ENCODE measurements around the gene ACAT2.
"Not testable (repeated sequence)": the region's sequence is repeated elsewhere in the genome, so short reads cannot be mapped to it uniquely, and the experiment has no call there.

Gene ACAT2

GRCh38 chr6:159729598-159730331, 32.1 kb upstream of the ACAT2 start:
- in situ Hi-C loops (cut with MboI; ENCODE audit: low sequenced_read_pairs) = no loop called here

GRCh38 chr6:159730332-159730676, 31.5 kb upstream of the ACAT2 start:
- in situ Hi-C loops (cut with MboI; ENCODE audit: low sequenced_read_pairs) = no loop called here

- in situ Hi-C loops (cut with MboI; ENCODE audit: low sequenced_read_pairs) = not testable (repeated sequence)
These were observed 29.3 kb upstream of the ACAT2 start for GRCh38 chr6:159732550-159732949.

- in situ Hi-C loops (cut with MboI; ENCODE audit: low sequenced_read_pairs) = not testable (repeated sequence)
These were observed 28.4 kb upstream of the ACAT2 start for GRCh38 chr6:159733395-159733794.

- in situ Hi-C loops (cut with MboI; ENCODE audit: low sequenced_read_pairs) = no loop called here
These were observed 24.9 kb upstream of the ACAT2 start for GRCh38 chr6:159736908-159737307.

- in situ Hi-C loops (cut with MboI; ENCODE audit: low sequenced_read_pairs) = no loop called here
These were observed 22.5 kb upstream of the ACAT2 start for GRCh38 chr6:159739341-159739740.

- in situ Hi-C loops (cut with MboI; ENCODE audit: low sequenced_read_pairs) = no loop called here
These were observed 19.7 kb upstream of the ACAT2 start for GRCh38 chr6:159742165-159742564.

GRCh38 chr6:159745081-159745480, 16.8 kb upstream of the ACAT2 start:
- in situ Hi-C loops (cut with MboI; ENCODE audit: low sequenced_read_pairs) = no loop called here

- in situ Hi-C loops (cut with MboI; ENCODE audit: low sequenced_read_pairs) = no loop called here
These were observed 15.1 kb upstream of the ACAT2 start for GRCh38 chr6:159746759-159747158.

GRCh38 chr6:159748127-159748526, 13.7 kb upstream of the ACAT2 start:
- in situ Hi-C loops (cut with MboI; ENCODE audit: low sequenced_read_pairs) = not testable (repeated sequence)

GRCh38 chr6:159751448-159751847, 10.4 kb upstream of the ACAT2 start:
- in situ Hi-C loops (cut with MboI; ENCODE audit: low sequenced_read_pairs) = no loop called here

GRCh38 chr6:159753081-159753872, 8.6 kb upstream of the ACAT2 start:
- in situ Hi-C loops (cut with MboI; ENCODE audit: low sequenced_read_pairs) = no loop called here

- in situ Hi-C loops (cut with MboI; ENCODE audit: low sequenced_read_pairs) = no loop called here
These were observed 7.4 kb upstream of the ACAT2 start for GRCh38 chr6:159754401-159754800.

- in situ Hi-C loops (cut with MboI; ENCODE audit: low sequenced_read_pairs) = no loop called here
These were observed 6.6 kb upstream of the ACAT2 start for GRCh38 chr6:159754959-159755914.

GRCh38 chr6:159756508-159756907, 5.3 kb upstream of the ACAT2 start:
- in situ Hi-C loops (cut with MboI; ENCODE audit: low sequenced_read_pairs) = no loop called here

GRCh38 chr6:159758031-159759001, 3.5 kb upstream of the ACAT2 start:
- in situ Hi-C loops (cut with MboI; ENCODE audit: low sequenced_read_pairs) = no loop called here

- in situ Hi-C loops (cut with MboI; ENCODE audit: low sequenced_read_pairs) = no loop called here
These were observed 2.2 kb upstream of the ACAT2 start for GRCh38 chr6:159759645-159760044.

GRCh38 chr6:159760602-159761057, 1.2 kb upstream of the ACAT2 start:
- in situ Hi-C loops (cut with MboI; ENCODE audit: low sequenced_read_pairs) = no loop called here

- in situ Hi-C loops (cut with MboI; ENCODE audit: low sequenced_read_pairs) = no loop called here
These were observed 544 bp upstream of the ACAT2 start for GRCh38 chr6:159761129-159761872.
